Transverse colon (tissue), 4 donors: ENCODE data around the gene STARD3. TPM values are rescaled to one million over a fixed set of nuclear protein-coding genes. Genes with fewer than 3 reads are reported as not detected.

ENCODE experiments used
- DNase-seq: peaks from one replicate; pipeline ENCODE4 v3.0.0-alpha.2; 2019
- H3K27ac ChIP-seq, 4 donors: fragments of 200-600 bp; sonication (generic); 2 replicates each; pipeline ENCODE4 v1.5.1; 2016 to 2018; ENCODE audit warnings: inconsistent platforms in 4 of 4
- H3K27me3 ChIP-seq: fragments of 200-600 bp; sonication (generic); 2 replicates; pipeline ENCODE4 v1.5.1; 2017; ENCODE audit warnings: inconsistent platforms
- H3K36me3 ChIP-seq, 4 donors: fragments of 200-600 bp; sonication (generic); 2 replicates each; pipeline ENCODE4 v1.5.1; 2017 to 2019; ENCODE audit warnings: inconsistent platforms in 4 of 4
- H3K4me1 ChIP-seq, 4 donors: fragments of 200-600 bp; sonication (generic); 2 replicates each; pipeline ENCODE4 v1.5.1; 2017 to 2020; ENCODE audit warnings: inconsistent platforms in 4 of 4
- H3K4me3 ChIP-seq, 4 donors: fragments of 200-600 bp; sonication (generic); 1 replicate in 1 of 4; 2 replicates in 3 of 4; pipeline versions ENCODE4 v1.5.1 to v1.6.1; 2017 to 2019; ENCODE audit warnings: inconsistent platforms in 4 of 4
- H3K9me3 ChIP-seq, 2 donors: fragments of 200-600 bp; sonication (generic); 2 replicates each; pipeline ENCODE4 v1.5.1; 2017 to 2019; ENCODE audit warnings: inconsistent platforms in 2 of 2
- CTCF ChIP-seq, 5 experiments: fragments of 200-600 bp in 3 of 5; fragments of 450-650 bp in 2 of 5; sonication (generic) in 3 of 5; IDR thresholded peaks; 1 replicate in 2 of 5; 2 replicates in 3 of 5; pipeline ENCODE4 v1.5.1; 2016 to 2017; ENCODE audit warnings: antibody characterized with exemption in 5 of 5, inconsistent platforms in 3 of 5, mild to moderate bottlenecking in 2 of 5, moderate library complexity in 1 of 5
- EP300 ChIP-seq: sonication (generic); formaldehyde crosslinking; IDR thresholded peaks from one replicate; pipeline ENCODE4 v1.6.1; 2017; ENCODE audit warnings: antibody characterized with exemption, low read depth
- POLR2A ChIP-seq: fragments of 450-650 bp; IDR thresholded peaks from one replicate; pipeline ENCODE4 v1.6.1; 2016; ENCODE audit warnings: antibody characterized with exemption, mild to moderate bottlenecking, moderate library complexity
- POLR2AphosphoS5 ChIP-seq, 3 donors: sonication (generic); formaldehyde crosslinking; IDR thresholded peaks; one replicate each; pipeline ENCODE4 v1.6.1; 2016; ENCODE audit warnings: antibody characterized with exemption in 3 of 3
- WGBS, 2 donors: methylation state at CpG; one replicate each; pipeline ENCODE4 v1.1.5; 2018; ENCODE audit warnings: low coverage in 1 of 2; 5-methylcytosine and 5-hydroxymethylcytosine counted together
- in situ Hi-C, 4 donors: fragments of 200-750 bp; cut with MboI; loops; one replicate each; pipeline versions ENCODE4 v1.15.0 to v1.15.1; 2017; ENCODE audit warnings: low sequenced_read_pairs in 3 of 4, low pct_ligation_motif_present in 1 of 4, low pct_unique_long_range_greater_than_20kb in 1 of 4
- intact Hi-C: fragments of 100-400 bp; cut with DNase I; formaldehyde crosslinking; loops from one replicate; pipeline ENCODE4 v1.15.1; 2023; ENCODE audit warnings: low total_unique reads
- total RNA-seq, 4 donors: library from RNA; depleted of rRNA; stranded (reverse); fragments of >200 nt; gene quantifications; one replicate each; pipeline ENCODE4 v1.1.0, GENCODE V29; 2016

Gene STARD3
- total RNA-seq, 4 donors from 2014 or later = 63.5 to 193 (median 73.2) TPM

GRCh38 chr17:39650121-39650579 lies 13.2 kb downstream of the STARD3 start:
- Histone ChIP-seq H3K27ac (no peak overlapping the region), H3K9me3 (no peaks in the 10 kb centered on the region), H3K4me1 (peaks cover 12 to 38% (median 26%) of the 10 kb centered on the region in 4 donors), H3K36me3 (peaks cover 0 to 3% (median 0%) of the 10 kb centered on the region in 4 donors), H3K27me3 (no peaks in the 10 kb centered on the region), H3K4me3 (no peak overlapping the region)
- WGBS, 2 donors = 92% methylated on average over 2 to 11 of the region's 11 CpGs
- DNase-seq = no peak
- TF ChIP-seq POLR2A (no peak), CTCF (IDR thresholded peaks at IDR 0.05) (no peak), POLR2AphosphoS5 (IDR thresholded peaks at IDR 0.05) (no peak)
- in situ Hi-C loops = no loop called here
- intact Hi-C loops = loop anchor here (10.0 kb wide), 1 partner anchor 65 kb away; no protein-coding TSS in a partner anchor

DNA sequence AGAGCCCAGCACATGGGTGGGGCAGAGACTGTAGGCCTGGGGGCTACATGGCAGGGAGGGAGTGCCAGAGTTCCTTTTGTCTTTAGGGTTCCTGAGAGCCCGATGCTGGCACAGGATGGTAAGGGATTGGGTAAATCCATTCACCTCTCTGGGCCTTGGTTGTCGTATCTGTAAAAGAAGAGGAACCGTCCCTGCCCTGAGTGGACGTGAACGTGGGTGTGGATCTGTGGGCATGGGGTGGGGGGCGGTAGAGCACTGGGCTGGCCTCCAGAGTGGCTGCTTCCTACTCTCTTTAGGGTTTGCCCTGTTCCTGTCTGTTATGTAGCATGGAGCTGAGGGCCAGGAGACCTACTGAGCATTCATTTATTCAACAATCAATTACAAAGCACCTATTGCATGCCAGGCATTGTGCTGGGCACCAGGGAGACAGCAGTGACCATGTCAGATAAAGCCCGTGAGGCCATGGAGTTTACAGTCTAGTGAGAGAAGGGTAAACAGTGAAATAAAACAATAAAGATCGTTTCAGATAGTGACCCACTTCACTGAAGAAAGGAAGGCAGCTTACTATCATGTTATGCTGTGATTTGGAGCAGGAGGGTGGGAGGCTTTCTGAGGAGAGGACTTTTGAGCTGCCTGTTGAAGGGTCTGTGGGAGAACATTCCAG lies 15.1 kb downstream of the STARD3 start:
- in situ Hi-C loops = no loop called here
- TF ChIP-seq POLR2A = no peak
- no peak for TF ChIP-seq EP300
- TF ChIP-seq CTCF (IDR thresholded peaks at IDR 0.05) = no peak
- no peak for TF ChIP-seq POLR2AphosphoS5 (IDR thresholded peaks at IDR 0.05)
- Histone ChIP-seq H3K9me3 (no peaks in the 10 kb centered on the region), H3K4me3 (no peak overlapping the region), H3K36me3 (peaks cover 0 to 8% (median 1%) of the 10 kb centered on the region in 4 donors), H3K27me3 (no peaks in the 10 kb centered on the region), H3K4me1 (peaks cover 12 to 38% (median 26%) of the 10 kb centered on the region in 4 donors), H3K27ac (peak overlapping the region; percentile 71 to 84 (median 78))
- WGBS, 2 donors = 18 to 57% methylated on average over 2 to 8 of the region's 8 CpGs
- DNase-seq = peak; percentile 57
- intact Hi-C loops = loop anchor here (10.0 kb wide), 1 partner anchor 67 kb away; no protein-coding TSS in a partner anchor

GRCh38 chr17:39652587-39653315 lies 15.8 kb downstream of the STARD3 start:
- no peaks in the 10 kb centered on the region for H3K9me3 ChIP-seq
- peak overlapping the region; percentile 71 to 84 (median 78) for H3K27ac ChIP-seq
- 43 to 49% methylated on average over 2 to 7 of the region's 7 CpGs for WGBS, 2 donors
- H3K4me3 ChIP-seq = no peak overlapping the region
- TF ChIP-seq CTCF (IDR thresholded peaks at IDR 0.05) (peak in 2 of 5 experiments; percentile 2 to 34), EP300 (no peak), POLR2AphosphoS5 (IDR thresholded peaks at IDR 0.05) (no peak)
- DNase-seq = no peak
- peaks cover 0 to 10% (median 4%) of the 10 kb centered on the region in 4 donors for H3K36me3 ChIP-seq
- intact Hi-C loops (loop anchor here (10.0 kb wide), 1 partner anchor 68 kb away; no protein-coding TSS in a partner anchor), in situ Hi-C loops (no loop called here)
- H3K27me3 ChIP-seq = no peaks in the 10 kb centered on the region
- peaks cover 12 to 38% (median 26%) of the 10 kb centered on the region in 4 donors for H3K4me1 ChIP-seq

- no peaks in the 10 kb centered on the region for H3K9me3 ChIP-seq
- H3K4me1 ChIP-seq = peaks cover 12 to 38% (median 26%) of the 10 kb centered on the region in 4 donors
- in situ Hi-C loops = no loop called here
- 64% methylated on average over 7 of the region's 12 CpGs; no CpG with 5 or more reads in 1 of the 2 donors for WGBS, 2 donors
- peaks cover 0 to 11% (median 4%) of the 10 kb centered on the region in 4 donors for H3K36me3 ChIP-seq
- no peak for DNase-seq
- peak overlapping the region; percentile 71 to 84 (median 78) for H3K27ac ChIP-seq
- no peak for TF ChIP-seq CTCF (IDR thresholded peaks at IDR 0.05)
- TF ChIP-seq POLR2AphosphoS5 (IDR thresholded peaks at IDR 0.05) = no peak
- TF ChIP-seq POLR2A = no peak
- no peak overlapping the region for H3K4me3 ChIP-seq
- no peaks in the 10 kb centered on the region for H3K27me3 ChIP-seq
- intact Hi-C loops = loop anchor here (10.0 kb wide), 1 partner anchor 68 kb away; no protein-coding TSS in a partner anchor
These were observed 16.3 kb downstream of the STARD3 start for GRCh38 chr17:39653316-39653661.
